ENCODE measurements around the gene IGSF3. TPM values are rescaled to one million over a fixed set of nuclear protein-coding genes. Genes with fewer than 3 reads are reported as not detected.
"Not testable (repeated sequence)": the region's sequence is repeated elsewhere in the genome, so short reads cannot be mapped to it uniquely, and the experiment has no call there.

The IGSF3 gene
- total RNA-seq, 1 donor: 13.8 TPM

DNA sequence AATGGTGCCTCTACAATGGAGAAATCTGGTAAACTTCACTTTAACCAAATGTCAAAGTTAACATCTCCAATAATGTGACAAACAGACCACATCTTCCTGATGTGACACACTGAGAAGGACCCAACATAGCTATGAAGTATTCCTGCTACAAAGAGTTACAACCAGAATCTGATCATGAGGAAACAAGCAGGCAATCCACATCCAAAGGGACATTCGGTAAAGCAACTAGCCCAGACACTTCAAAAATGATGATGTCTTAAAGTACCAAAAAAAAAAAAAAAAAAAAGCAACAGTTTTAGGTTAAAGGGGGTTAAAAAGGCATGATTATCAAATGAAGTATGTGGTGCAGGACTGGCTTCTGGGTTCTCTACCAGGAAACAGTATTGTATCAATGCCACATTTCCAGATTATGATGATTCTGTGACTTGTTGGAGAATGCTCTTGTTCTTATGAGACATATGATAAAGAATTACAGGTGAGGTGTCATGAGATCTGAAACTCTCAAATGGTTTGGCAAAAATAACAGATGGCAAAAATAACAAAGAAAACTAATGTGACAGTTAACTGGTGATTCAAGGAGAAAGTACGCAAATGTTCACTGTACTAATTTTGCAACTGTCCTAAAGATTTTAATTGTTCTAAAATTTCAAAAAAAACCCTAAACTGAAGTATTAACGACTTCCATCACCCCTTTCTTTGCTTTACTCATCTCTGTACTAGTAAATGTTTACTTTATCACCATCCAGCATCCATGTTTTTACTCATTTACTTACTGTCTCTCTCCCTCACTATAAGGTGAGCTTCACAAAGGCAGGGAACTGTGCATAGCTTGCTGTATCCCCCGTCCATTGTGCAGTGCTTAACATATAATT lies 99.5 kb downstream of the IGSF3 start:
- no peak for DNase-seq (ENCODE audit: low read depth)
- H3K4me3 ChIP-seq (ENCODE audit: low read depth, low read length): no peak overlapping the region
- TF ChIP-seq CTCF (IDR thresholded peaks at IDR 0.05; ENCODE audit: insufficient read depth, low read depth, low read length): no peak

DNA sequence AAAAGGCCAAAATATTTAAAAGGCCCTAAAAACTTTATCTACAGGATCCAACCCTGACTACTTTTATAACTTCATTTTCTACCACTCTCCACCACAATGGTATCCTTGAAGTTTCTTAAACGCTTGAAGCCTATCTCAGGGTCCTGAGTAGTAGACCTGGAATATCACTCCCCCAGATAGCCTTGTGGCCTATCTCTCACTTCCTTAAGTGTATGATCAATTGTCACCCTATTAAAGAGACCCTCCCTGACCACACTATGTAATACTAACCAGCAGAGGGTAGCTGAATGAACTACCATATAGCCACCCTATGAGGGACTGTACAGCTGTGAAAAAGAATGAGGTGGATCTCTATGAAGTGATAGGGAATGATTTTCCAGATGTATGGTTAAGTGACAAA lies 102.3 kb downstream of the IGSF3 start:
- no peak for TF ChIP-seq CTCF (IDR thresholded peaks at IDR 0.05; ENCODE audit: insufficient read depth, low read depth, low read length)
- H3K4me3 ChIP-seq (ENCODE audit: low read depth, low read length): no peak overlapping the region
- no peak for DNase-seq (ENCODE audit: low read depth)

DNA sequence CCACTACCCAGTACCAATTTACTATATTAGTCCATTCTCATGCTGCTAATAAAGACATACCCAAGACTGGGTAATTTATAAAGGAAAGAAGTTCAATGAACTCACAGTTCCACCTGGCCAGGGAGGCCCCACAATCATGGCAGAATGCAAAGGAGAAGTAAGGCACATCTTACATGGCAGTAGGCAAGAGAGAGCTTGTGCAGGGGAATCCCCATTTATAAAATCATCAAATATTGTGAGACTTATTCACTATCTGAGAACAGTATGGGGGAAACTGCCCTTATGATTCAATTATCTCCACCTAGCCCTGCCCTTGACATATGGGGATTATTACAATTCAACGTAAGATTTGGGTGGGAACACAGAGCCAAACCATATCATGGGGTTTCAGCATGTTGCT lies 103.1 kb downstream of the IGSF3 start:
- no peak for TF ChIP-seq CTCF (IDR thresholded peaks at IDR 0.05; ENCODE audit: insufficient read depth, low read depth, low read length)
- DNase-seq (ENCODE audit: low read depth): no peak
- no peak overlapping the region for H3K4me3 ChIP-seq (ENCODE audit: low read depth, low read length)

DNA sequence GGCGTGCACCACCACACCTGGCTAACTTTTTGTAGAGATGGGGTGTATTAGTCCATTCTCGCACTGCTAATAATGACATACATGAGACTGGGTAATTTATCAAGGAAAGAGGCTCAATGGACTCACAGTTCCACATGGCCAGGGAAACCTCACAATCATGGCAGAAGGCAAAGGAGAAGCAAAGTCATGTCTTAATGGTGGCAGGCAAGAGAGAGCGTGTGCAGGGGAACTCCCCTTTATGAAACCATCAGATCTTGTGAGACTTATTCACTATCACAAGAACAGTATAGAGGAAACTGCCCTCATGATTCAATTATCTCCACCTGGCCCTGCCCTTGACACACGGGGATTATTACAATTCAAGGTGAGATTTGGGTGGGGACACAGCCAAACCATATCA lies 105.1 kb downstream of the IGSF3 start:
- H3K4me3 ChIP-seq (ENCODE audit: low read depth, low read length); DNase-seq (ENCODE audit: low read depth): not testable (repeated sequence)

GRCh38 chr1:116561563-116561962 lies 106.0 kb downstream of the IGSF3 start:
- H3K4me3 ChIP-seq (ENCODE audit: low read depth, low read length): no peak overlapping the region
- DNase-seq (ENCODE audit: low read depth): no peak
- TF ChIP-seq CTCF (IDR thresholded peaks at IDR 0.05; ENCODE audit: insufficient read depth, low read depth, low read length): no peak

DNA sequence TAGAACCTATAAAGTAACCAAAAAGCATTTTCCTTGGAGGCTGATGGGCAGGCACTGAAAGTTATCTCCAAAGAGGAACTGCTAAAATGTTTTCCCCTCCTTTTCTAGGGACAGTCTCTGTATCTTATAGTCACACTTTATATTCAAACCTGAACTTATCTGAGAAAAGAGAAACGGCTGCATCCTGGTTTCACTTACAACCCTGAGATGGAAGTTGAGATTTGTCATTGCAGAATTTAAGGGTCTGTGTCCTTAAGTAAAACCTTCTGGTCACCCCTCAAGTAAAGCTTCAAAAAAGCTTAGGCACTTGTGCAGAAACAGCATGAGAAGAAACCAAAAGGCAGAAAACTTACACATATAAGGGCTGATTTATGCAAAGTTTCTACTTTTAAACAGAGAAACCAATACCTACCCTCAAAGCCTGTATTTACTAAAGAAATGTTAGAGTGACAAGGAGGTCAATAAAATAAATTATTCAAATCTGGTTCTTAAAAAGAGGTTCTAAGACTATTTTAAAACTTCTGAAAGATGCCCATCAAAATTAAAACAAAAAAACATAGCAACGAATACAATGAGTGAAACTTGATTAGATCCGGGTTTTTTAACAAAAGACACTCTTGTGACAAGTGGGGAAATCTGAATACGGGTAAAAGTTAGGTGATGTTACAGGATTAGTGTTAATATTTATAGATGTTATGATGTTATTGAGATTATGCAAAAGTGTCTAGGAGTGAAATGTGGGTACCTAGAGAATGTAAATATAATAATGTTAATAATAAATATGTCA lies 106.6 kb downstream of the IGSF3 start:
- no peak for TF ChIP-seq CTCF (IDR thresholded peaks at IDR 0.05; ENCODE audit: insufficient read depth, low read depth, low read length)
- H3K4me3 ChIP-seq (ENCODE audit: low read depth, low read length): no peak overlapping the region
- DNase-seq (ENCODE audit: low read depth): no peak

DNA sequence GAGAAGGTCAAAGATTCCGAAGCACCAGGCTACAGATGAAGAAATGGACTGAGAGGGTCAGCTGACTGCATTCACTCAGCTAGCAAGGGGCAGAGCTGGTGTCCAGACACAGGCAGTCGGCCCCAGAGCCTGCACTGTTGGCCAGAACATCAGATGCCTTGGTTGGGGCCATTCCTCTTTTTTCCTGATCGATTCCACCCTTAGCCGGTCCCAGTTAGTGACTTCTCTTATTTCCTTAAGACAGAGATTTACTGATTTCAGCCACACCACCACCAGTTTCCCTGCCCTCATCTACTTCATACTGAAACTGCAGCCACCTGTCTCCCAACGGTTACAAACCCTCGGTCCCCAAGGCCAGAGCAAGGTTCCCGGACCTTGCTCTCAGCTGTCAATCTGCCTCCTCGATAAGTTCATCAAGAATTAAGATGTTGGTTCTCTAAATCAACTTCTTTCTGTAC lies 108.2 kb downstream of the IGSF3 start:
- DNase-seq (ENCODE audit: low read depth): no peak
- H3K4me3 ChIP-seq (ENCODE audit: low read depth, low read length): no peak overlapping the region
- TF ChIP-seq CTCF (IDR thresholded peaks at IDR 0.05; ENCODE audit: insufficient read depth, low read depth, low read length): no peak

Measured in fibroblast of villous mesenchyme (primary cell).